Right ventricle myocardium inferior (tissue), 1 donor: ENCODE results near the gene RPTOR. TPM values are rescaled to one million over a fixed set of nuclear protein-coding genes. Genes with fewer than 3 reads are reported as not detected.

Source experiments
- ATAC-seq: fragments of 200-7000 bp; cut with Tn5 transposase; one replicate; pipeline ENCODE4 v1.9.1; 2020; ENCODE audit warnings: mild to moderate bottlenecking, moderate library complexity
- DNase-seq: peaks from one replicate; pipeline ENCODE4 v3.0.0; 2021; ENCODE audit errors: missing footprints
- intact Hi-C: fragments of 100-400 bp; cut with DNase I; formaldehyde crosslinking; loops from one replicate; pipeline ENCODE4 v1.11.0; 2022
- total RNA-seq: library from RNA; stranded (reverse); fragmentation: NEBNext Ultra II Directional; extraction: Animal tissue kit (Norgen Biotek cat#: 25700); gene quantifications from one replicate; pipeline ENCODE4 v1.2.1, GENCODE V29; 2021
- donor health status: DM: no; HTN: yes; CAD: no; lungs with severe emphysema.

Gene RPTOR
- total RNA-seq, 1 donor from 2014 or later, result 18.8 TPM

GRCh38 chr17:80970762-80971703 is 426.4 kb downstream of the RPTOR start:
- DNase-seq (no peak), ATAC-seq (no peak)
- intact Hi-C loops, result no loop called here

DNA sequence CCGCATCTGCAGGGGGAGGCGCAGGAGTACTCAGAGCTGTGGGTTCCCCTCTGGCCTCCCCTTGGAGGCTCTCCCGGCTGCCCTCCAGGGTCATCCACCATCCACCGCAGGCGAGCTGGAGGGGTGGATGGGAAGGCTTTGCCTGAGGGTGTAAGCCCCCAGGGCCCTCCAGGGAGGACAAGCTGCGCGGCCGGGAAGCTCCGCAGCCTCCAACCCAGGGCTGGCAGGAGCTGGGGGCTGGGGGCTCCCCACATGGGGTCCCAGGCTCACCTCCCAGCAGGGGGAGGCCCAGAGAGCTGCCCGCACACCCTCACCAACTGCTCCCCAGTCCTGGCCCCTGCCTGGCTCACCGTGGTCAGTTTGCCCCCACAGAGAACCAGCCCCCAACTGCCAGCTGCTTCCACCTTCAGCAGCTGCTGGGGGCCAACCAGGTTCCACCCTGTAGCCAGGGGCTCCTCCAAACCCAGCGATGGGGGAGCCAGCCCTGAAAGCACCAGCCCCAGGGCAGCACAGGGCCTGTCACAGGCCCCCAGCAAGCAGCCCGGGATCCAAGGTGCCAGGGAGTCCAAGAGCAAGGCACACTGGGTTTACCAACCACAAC is 427.2 kb downstream of the RPTOR start:
- DNase-seq, result no peak
- intact Hi-C loops, result no loop called here
- no peak for ATAC-seq

- ATAC-seq, result no peak
- DNase-seq, result no peak
- intact Hi-C loops, result no loop called here
Observed at GRCh38 chr17:80976701-80977100, 432.1 kb downstream of the RPTOR start.

GRCh38 chr17:80977172-80977571 is 432.5 kb downstream of the RPTOR start:
- DNase-seq, result no peak
- intact Hi-C loops, result no loop called here
- no peak for ATAC-seq

- intact Hi-C loops, result no loop called here
- DNase-seq (no peak), ATAC-seq (no peak)
Observed at GRCh38 chr17:80978499-80979497, 434.2 kb downstream of the RPTOR start.

DNA sequence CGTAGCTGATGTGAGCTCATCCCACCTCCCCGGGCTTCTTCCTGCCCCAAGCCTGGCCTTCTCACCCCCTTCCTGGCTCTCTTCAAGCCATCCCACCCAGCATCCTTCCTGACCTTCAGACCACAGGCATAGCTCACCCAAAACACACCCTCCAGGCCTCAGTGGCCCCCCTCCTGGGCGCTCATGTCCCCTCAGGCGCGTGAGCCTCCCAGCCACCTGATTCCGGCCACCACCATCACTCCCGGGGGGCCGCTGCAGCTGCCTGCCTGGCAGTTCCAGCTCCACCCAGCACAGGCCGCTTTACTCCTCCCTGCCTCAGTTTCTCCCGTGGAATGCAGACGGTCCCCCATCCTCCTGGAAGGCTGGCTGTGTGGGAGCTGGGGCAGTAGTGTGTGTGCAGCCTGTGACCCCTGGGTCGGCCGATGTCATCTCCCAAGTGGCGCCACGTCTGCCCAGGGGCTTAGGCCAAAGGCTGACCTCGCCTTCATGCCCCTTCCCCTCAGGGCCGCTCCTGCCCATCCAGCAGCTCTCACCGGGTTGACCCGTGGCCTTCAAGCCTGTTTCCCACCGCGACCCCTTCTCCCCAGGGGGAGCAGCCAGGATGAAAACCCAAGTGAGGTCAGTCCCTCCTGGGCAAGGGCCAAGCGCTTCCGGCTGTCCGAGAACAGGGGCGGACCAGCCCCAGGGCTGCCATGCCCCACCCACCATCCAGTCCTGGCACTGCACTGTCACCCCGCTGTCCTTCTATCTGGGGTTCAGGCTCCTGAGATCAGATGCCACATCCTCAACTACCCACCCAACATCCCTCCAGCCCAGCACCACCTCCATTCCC is 435.1 kb downstream of the RPTOR start:
- ATAC-seq (no peak), DNase-seq (peak; percentile 50)
- intact Hi-C loops, result loop anchor here (2.0 to 5.0 kb wide), 2 partner anchors 112 to 553 kb away; no protein-coding TSS in a partner anchor

DNA sequence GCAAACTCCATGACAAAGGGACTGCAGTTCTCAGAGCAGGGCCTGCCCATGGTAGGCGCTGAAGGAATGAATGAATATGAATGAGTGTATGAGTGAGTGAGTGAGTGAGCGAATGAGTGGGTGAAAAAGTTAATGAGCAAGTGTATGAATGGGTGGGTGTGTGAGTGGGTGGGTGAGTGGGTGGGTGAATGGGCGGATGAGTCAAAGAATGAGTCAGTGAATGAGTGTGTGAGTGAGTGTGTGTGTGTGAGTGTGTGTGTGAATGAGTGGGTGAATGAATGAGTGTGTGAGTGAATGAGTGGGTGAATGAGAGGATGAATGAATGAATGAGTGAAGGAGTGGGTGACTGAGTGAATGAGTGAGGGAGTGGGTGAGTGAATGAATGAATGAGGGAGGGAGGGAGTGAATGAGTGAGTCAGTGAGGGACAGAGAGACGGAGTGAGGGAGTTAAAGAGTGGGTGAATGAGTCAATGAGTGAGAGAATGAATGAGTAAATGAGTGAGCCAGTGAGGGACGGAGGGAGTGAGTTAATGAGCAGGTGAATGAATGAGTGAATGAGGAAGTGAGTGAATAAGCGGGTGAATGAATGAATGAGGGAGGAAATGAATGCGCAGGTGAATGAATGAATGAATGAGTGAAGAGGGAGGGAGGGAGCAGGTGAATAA is 435.9 kb downstream of the RPTOR start:
- DNase-seq (no peak), ATAC-seq (no peak)
- intact Hi-C loops, result loop anchor here (2.0 to 5.0 kb wide), 2 partner anchors 113 to 554 kb away; no protein-coding TSS in a partner anchor

DNA sequence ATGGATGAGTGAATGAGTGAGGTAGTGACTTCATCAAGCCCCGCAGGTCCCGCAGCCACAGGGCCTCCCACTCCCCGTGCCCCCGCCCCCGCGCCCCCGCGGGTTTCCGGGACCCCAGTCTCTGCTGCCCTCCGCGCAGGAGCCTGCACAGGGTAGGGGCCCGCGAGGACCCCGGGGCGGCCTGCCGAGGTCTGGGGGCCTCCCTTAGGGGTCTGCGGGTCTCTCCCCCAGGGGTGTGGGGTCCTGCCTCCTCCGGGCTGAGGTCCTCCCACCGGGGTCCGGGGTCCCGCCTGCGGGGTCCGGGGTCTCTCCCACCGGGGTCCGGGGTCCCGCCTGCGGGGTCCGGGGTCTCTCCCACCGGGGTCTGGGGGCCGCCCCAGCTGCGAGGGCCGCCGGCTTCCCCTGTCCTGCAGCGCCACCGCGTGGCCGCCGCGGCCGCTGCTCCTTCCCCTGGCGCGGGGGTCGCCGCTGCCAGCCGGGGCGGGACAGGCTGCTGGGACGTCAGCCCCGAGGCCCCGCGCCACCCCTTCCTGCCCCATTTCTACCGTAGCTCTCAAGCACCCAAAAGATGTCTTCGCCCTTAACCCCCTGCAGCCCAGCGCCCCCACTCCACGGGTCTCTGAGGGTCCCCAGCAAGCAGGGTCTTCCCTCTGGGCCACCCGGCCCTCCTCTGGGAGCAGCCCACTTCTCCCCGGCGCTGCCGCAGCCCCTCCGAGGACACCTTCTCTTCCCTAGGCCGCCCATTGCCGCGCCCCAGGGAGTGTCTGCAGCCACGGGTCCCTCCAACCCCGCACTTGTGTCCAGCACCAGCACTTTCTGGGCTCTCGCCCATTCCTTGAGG is 436.6 kb downstream of the RPTOR start:
- ATAC-seq, result no peak
- intact Hi-C loops, result loop anchor here (2.0 to 5.0 kb wide), 2 partner anchors 114 to 554 kb away; no protein-coding TSS in a partner anchor
- DNase-seq, result no peak

DNA sequence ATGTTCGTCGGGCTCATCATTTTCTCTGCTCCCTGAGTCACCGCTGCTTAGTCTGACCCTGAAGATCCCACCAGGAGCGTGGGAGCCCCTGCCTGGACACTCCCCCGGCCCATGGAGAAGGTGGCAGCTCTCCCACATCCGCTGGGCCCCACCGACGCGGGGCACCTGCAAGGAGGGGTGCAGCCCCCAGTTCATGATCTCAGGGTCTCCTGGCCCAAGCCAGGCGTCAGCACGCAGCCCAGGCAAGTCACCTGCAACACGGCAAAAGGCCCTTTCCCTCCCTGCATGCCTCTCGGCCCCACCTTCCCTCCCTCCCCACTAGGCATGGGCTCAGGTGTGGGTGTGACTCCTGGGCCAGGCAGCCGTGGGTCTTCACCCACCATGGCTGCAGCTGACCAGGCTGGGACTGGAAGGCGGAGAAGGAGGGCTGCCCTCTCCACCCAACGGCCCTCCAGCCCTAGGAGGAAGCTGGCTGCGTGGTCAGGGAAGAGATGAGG is 437.3 kb downstream of the RPTOR start:
- intact Hi-C loops, result loop anchor here (2.0 to 5.0 kb wide), 2 partner anchors 115 to 555 kb away; no protein-coding TSS in a partner anchor
- DNase-seq (peak; percentile 33), ATAC-seq (no peak)

- DNase-seq, result peak; percentile 9
- no peak for ATAC-seq
- intact Hi-C loops, result loop anchor here (5.0 kb wide), 1 partner anchor 115 kb away; no protein-coding TSS in a partner anchor
Observed at GRCh38 chr17:80982426-80982974, 437.9 kb downstream of the RPTOR start.

- no peak for ATAC-seq
- intact Hi-C loops, result loop anchor here (5.0 kb wide), 1 partner anchor 116 kb away; no protein-coding TSS in a partner anchor
- DNase-seq, result peak; percentile 22
Observed at GRCh38 chr17:80983545-80983944, 438.9 kb downstream of the RPTOR start.

DNA sequence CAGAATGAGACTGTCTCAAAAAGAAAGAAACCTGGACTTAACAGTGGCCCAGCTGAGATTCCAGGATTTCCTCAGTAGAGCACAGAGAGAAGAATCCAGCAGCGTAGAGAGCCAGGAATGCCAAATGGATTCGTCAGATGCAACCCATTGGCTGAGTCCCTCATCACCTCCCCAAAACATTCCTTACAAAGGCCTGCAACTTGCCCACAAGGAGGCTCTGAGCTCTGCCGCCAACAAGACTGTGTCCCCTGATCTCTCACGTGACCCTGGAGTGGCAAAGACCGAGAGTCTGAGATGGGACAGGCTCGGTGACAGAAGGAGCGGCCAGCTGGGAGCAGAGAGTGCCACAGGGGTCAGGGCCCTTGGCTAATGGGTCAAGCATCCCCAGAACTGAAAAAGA is 440.1 kb downstream of the RPTOR start:
- ATAC-seq (no peak), DNase-seq (peak; percentile 15)
- intact Hi-C loops, result loop anchor here (5.0 kb wide), 1 partner anchor 117 kb away; no protein-coding TSS in a partner anchor

DNA sequence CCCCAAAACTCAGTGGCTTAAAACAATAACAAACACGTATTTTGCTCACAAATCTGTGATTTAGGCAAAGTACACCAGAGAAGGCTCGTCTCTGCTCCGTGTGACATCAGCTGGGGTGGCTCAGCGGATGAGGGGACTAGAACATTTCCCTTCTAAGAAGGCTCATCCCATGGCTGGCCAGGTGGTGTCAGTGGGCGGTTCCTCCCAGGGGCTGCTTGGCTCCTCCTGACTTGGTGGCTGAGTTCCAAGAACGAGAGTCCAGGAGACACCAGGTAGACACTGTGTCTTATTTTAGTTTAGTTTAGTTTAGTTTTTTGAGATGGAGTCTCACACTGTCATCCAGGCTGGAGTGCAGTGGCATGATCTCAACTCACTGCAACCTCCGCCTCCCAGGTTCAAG is 441.4 kb downstream of the RPTOR start:
- intact Hi-C loops, result no loop called here
- peak; percentile 4 for DNase-seq
- ATAC-seq, result no peak

- intact Hi-C loops, result no loop called here
- peak; percentile 44 for DNase-seq
- peak; percentile 42 for ATAC-seq
Observed at GRCh38 chr17:80986816-80987475, 442.3 kb downstream of the RPTOR start.

GRCh38 chr17:80987941-80988461 is 443.4 kb downstream of the RPTOR start:
- ATAC-seq (peak; percentile 6), DNase-seq (no peak)
- intact Hi-C loops, result no loop called here
